Measurements from ENCODE around the gene HOXB3. TPM values are rescaled to one million over a fixed set of nuclear protein-coding genes. Genes with fewer than 3 reads are reported as not detected.

Gene HOXB3
- total and polyA plus RNA-seq, 10 donors: 3.6 to 23.1 (median 8.8) TPM

GRCh38 chr17:48596000-48596734 is 6.1 kb upstream of the HOXB3 start:
- intact Hi-C loops (cut with DNase I; ENCODE audit: low total_unique reads): no loop called here
- 26 to 38% (median 34%) methylated on average over 43 to 54 of the region's 54 CpGs for WGBS, 5 donors
- TF ChIP-seq POLR2A (IDR thresholded peaks at IDR 0.05) (no peak), POLR2AphosphoS5 (IDR thresholded peaks at IDR 0.05) (no peak)
- TF ChIP-seq, protein P1, sequence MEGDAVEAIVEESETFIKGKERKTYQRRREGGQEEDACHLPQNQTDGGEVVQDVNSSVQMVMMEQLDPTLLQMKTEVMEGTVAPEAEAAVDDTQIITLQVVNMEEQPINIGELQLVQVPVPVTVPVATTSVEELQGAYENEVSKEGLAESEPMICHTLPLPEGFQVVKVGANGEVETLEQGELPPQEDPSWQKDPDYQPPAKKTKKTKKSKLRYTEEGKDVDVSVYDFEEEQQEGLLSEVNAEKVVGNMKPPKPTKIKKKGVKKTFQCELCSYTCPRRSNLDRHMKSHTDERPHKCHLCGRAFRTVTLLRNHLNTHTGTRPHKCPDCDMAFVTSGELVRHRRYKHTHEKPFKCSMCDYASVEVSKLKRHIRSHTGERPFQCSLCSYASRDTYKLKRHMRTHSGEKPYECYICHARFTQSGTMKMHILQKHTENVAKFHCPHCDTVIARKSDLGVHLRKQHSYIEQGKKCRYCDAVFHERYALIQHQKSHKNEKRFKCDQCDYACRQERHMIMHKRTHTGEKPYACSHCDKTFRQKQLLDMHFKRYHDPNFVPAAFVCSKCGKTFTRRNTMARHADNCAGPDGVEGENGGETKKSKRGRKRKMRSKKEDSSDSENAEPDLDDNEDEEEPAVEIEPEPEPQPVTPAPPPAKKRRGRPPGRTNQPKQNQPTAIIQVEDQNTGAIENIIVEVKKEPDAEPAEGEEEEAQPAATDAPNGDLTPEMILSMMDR (IDR thresholded peaks at IDR 0.05 in 8 of 11, conservative IDR thresholded peaks at IDR 0.05 in 3 of 11): no peak
- no peaks in the 10 kb centered on the region for H3K36me3 ChIP-seq
- H3K4me1 ChIP-seq: peaks cover 19 to 79% (median 58%) of the 10 kb centered on the region in 6 donors
- H3K27ac ChIP-seq: peak overlapping the region in 3 of 8 donors; percentile 72 to 85 (median 81)
- no peaks in the 10 kb centered on the region for H3K9me3 ChIP-seq
- H3K27me3 ChIP-seq (replicated peaks in 1 of 7): peaks cover 6 to 100% (median 93%) of the 10 kb centered on the region in 7 donors
- no peak for DNase-seq
- H3K4me3 ChIP-seq: peak overlapping the region in 6 of 8 donors; percentile 13 to 74 (median 49)

DNA sequence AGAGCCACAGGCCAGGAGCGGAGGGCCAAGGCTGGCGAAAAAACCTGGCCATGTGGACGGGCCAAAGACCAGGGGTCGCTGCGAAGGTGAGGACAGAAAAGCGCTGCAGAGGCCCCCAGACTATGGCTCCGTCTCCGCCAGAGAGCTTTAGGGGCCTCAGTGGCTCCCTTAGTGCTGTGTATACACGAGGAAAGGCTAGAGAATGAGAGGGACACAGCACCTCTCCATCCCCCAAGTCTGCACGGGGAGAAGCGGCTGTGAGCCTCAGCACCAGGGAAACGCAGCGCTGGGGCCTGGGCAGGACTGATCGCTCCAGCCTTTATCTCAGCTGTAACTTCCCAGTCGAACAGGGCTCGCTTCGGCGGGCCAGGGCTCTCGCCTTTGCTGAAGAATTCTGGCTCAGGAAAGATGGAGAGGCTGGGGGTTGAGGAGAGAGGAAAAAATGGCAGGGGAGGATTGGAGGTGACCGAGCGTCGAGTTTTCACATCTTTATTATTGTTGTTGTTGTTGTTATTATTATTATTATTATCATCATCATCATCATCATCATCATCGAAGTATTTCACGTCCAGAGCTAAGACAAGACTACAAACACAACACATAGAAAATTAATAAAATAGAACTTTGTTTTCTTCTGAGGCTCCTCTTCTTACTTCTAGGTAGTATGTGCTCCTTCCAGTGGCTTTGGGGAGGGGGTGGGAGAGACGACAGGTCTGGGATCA is 5.4 kb upstream of the HOXB3 start:
- Histone ChIP-seq H3K27ac (peak overlapping the region in 4 of 8 donors; percentile 38 to 85 (median 60)), H3K36me3 (no peaks in the 10 kb centered on the region), H3K27me3 (replicated peaks in 1 of 7) (peaks cover 6 to 100% (median 97%) of the 10 kb centered on the region in 7 donors), H3K4me3 (no peak overlapping the region), H3K4me1 (peaks cover 19 to 83% (median 58%) of the 10 kb centered on the region in 6 donors), H3K9me3 (no peaks in the 10 kb centered on the region)
- intact Hi-C loops (cut with DNase I; ENCODE audit: low total_unique reads): no loop called here
- TF ChIP-seq POLR2AphosphoS5 (IDR thresholded peaks at IDR 0.05) (no peak), POLR2A (IDR thresholded peaks at IDR 0.05) (no peak)
- TF ChIP-seq, protein P1 (IDR thresholded peaks at IDR 0.05 in 8 of 11, conservative IDR thresholded peaks at IDR 0.05 in 3 of 11): no peak
- DNase-seq: no peak
- WGBS, 5 donors: 89 to 93% (median 90%) methylated on average over 24 to 25 of the region's 25 CpGs

GRCh38 chr17:48594538-48595277 is 4.7 kb upstream of the HOXB3 start:
- peaks cover 6 to 100% (median 93%) of the 10 kb centered on the region in 7 donors for H3K27me3 ChIP-seq (replicated peaks in 1 of 7)
- H3K36me3 ChIP-seq: no peaks in the 10 kb centered on the region
- WGBS, 5 donors: 69 to 82% (median 75%) methylated on average over 24 to 25 of the region's 25 CpGs
- TF ChIP-seq POLR2AphosphoS5 (IDR thresholded peaks at IDR 0.05): no peak
- TF ChIP-seq, protein P1 (IDR thresholded peaks at IDR 0.05 in 8 of 11, conservative IDR thresholded peaks at IDR 0.05 in 3 of 11): no peak
- no peak for TF ChIP-seq POLR2A (IDR thresholded peaks at IDR 0.05)
- DNase-seq: no peak
- H3K9me3 ChIP-seq: no peaks in the 10 kb centered on the region
- peak overlapping the region in 2 of 8 donors; percentile 36 to 67 for H3K4me3 ChIP-seq
- peaks cover 19 to 91% (median 58%) of the 10 kb centered on the region in 6 donors for H3K4me1 ChIP-seq
- intact Hi-C loops (cut with DNase I; ENCODE audit: low total_unique reads): loop anchor here (5.0 kb wide), 1 partner anchor 242 kb away; no protein-coding TSS in a partner anchor
- peak overlapping the region in 7 of 8 donors; percentile 22 to 85 (median 60) for H3K27ac ChIP-seq

All from spleen (tissue), 11 donors.